ENCODE data around the gene BARX2.

The BARX2 gene

DNA sequence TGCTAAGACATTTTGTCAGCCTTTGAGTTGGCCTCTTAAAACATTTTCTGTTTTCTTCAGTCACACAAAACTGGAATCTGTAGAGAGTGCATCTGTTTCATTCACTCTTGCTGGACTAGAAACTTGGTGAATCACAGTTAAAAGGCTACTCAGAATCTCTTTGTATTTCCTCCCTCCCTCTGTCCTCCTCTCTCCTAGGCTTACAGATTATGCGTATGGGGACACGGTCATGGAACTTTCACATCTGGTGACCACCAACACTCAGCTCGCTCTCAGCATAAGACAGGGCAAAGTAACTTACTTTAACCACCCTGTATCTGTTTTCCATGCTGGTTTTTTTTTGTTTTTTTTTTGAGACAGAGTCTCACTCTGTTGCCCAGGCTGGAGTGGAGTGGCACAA, 50.4 kb downstream of the BARX2 start:
- no peaks in the 10 kb centered on the region for H3K9me3 ChIP-seq (ENCODE audit: control insufficient read depth, insufficient read depth, low read depth, low read length)
- POLR2A ChIA-PET: no interaction called here
- H3K36me3 ChIP-seq (ENCODE audit: control insufficient read depth in 2 of 2, insufficient read depth in 1 of 2, low read length in 2 of 2): no peaks in the 10 kb centered on the region
- CTCF ChIA-PET: no interaction called here
- H3K27ac ChIP-seq (ENCODE audit: extremely low read depth, low read depth, low read length): no peak overlapping the region
- no peak overlapping the region for H3K4me3 ChIP-seq (ENCODE audit: low read depth, low read length)
- TF ChIP-seq ZNF239 (tag by site-specific recombination; IDR thresholded peaks at IDR 0.05) (no peak), ZNF10 (tag by site-specific recombination; IDR thresholded peaks at IDR 0.05) (no peak), BCL11B (tag by site-specific recombination; IDR thresholded peaks at IDR 0.05; ENCODE audit: low read depth) (no peak), ZNF629 (tag by site-specific recombination; IDR thresholded peaks at IDR 0.05) (no peak), ZNF596 (tag by site-specific recombination; IDR thresholded peaks at IDR 0.05) (no peak), ZNF610 (tag by site-specific recombination; IDR thresholded peaks at IDR 0.05; ENCODE audit: borderline replicate concordance) (no peak), ZNF555 (tag by site-specific recombination; conservative IDR thresholded peaks at IDR 0.05) (no peak), ZNF785 (tag by site-specific recombination; IDR thresholded peaks at IDR 0.05) (no peak)
- TF ChIP-seq, protein P1, sequence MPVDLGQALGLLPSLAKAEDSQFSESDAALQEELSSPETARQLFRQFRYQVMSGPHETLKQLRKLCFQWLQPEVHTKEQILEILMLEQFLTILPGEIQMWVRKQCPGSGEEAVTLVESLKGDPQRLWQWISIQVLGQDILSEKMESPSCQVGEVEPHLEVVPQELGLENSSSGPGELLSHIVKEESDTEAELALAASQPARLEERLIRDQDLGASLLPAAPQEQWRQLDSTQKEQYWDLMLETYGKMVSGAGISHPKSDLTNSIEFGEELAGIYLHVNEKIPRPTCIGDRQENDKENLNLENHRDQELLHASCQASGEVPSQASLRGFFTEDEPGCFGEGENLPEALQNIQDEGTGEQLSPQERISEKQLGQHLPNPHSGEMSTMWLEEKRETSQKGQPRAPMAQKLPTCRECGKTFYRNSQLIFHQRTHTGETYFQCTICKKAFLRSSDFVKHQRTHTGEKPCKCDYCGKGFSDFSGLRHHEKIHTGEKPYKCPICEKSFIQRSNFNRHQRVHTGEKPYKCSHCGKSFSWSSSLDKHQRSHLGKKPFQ (tag by site-specific recombination; IDR thresholded peaks at IDR 0.05): no peak
- peaks cover 7% of the 10 kb centered on the region; the same call in 1 of the 2 replicates for H3K4me1 ChIP-seq (ENCODE audit: control insufficient read depth, insufficient read depth, low read length)

DNA sequence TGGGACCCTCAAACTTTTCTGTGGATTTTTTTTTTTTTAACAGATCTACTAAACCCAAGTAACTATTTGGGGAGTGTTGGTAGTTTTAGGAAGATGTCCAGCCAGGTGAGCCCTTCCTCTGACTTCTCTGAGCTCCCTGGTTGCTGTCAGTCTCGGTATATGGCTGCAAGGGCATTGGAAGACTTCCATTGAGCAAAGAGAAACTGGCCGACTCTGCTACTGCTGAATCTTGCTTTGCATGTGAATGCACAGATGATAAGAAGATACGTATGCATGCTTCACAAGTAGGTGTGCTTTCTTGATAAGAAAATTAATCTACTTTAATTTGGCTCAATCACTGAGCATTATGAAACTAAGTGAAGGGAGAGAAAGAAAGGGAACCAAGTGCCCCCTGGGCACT, 51.1 kb downstream of the BARX2 start:
- H3K4me3 ChIP-seq (ENCODE audit: low read depth, low read length): no peak overlapping the region
- H3K4me1 ChIP-seq (ENCODE audit: control insufficient read depth, insufficient read depth, low read length): peaks cover 7% of the 10 kb centered on the region; the same call in 1 of the 2 replicates
- POLR2A ChIA-PET: no interaction called here
- CTCF ChIA-PET: no interaction called here
- no peaks in the 10 kb centered on the region for H3K9me3 ChIP-seq (ENCODE audit: control insufficient read depth, insufficient read depth, low read depth, low read length)
- TF ChIP-seq, protein P2, sequence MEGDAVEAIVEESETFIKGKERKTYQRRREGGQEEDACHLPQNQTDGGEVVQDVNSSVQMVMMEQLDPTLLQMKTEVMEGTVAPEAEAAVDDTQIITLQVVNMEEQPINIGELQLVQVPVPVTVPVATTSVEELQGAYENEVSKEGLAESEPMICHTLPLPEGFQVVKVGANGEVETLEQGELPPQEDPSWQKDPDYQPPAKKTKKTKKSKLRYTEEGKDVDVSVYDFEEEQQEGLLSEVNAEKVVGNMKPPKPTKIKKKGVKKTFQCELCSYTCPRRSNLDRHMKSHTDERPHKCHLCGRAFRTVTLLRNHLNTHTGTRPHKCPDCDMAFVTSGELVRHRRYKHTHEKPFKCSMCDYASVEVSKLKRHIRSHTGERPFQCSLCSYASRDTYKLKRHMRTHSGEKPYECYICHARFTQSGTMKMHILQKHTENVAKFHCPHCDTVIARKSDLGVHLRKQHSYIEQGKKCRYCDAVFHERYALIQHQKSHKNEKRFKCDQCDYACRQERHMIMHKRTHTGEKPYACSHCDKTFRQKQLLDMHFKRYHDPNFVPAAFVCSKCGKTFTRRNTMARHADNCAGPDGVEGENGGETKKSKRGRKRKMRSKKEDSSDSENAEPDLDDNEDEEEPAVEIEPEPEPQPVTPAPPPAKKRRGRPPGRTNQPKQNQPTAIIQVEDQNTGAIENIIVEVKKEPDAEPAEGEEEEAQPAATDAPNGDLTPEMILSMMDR (tag by site-specific recombination; IDR thresholded peaks at IDR 0.05): no peak
- TF ChIP-seq ZNF510 (tag by site-specific recombination; IDR thresholded peaks at IDR 0.05; ENCODE audit: insufficient replicate concordance): no peak
- TF ChIP-seq, protein P3, sequence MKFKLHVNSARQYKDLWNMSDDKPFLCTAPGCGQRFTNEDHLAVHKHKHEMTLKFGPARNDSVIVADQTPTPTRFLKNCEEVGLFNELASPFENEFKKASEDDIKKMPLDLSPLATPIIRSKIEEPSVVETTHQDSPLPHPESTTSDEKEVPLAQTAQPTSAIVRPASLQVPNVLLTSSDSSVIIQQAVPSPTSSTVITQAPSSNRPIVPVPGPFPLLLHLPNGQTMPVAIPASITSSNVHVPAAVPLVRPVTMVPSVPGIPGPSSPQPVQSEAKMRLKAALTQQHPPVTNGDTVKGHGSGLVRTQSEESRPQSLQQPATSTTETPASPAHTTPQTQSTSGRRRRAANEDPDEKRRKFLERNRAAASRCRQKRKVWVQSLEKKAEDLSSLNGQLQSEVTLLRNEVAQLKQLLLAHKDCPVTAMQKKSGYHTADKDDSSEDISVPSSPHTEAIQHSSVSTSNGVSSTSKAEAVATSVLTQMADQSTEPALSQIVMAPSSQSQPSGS (tag by site-specific recombination; IDR thresholded peaks at IDR 0.05; ENCODE audit: low read depth): no peak
- no peaks in the 10 kb centered on the region for H3K36me3 ChIP-seq (ENCODE audit: control insufficient read depth in 2 of 2, insufficient read depth in 1 of 2, low read length in 2 of 2)
- no peak overlapping the region for H3K27ac ChIP-seq (ENCODE audit: extremely low read depth, low read depth, low read length)

DNA sequence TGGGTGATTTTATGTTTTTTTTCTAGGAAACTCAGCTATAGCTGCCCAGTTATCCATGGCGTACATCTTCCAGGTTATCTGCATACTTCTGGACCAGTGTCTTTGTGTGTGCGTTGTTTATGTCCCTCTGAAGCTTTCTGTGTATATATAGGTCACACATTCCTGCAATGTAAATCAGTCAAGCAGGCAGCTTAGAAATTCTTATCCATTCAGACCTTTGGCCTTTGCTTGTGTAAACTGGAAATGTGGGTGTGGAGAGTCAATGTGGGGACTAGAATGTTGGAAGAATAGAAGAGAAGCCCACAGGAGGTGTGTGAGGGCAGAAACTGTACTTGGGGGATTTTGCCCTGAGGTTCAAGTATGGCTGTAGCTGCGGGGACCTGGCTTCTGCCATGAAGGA, 51.7 kb downstream of the BARX2 start:
- Histone ChIP-seq H3K4me1 (ENCODE audit: control insufficient read depth, insufficient read depth, low read length) (peaks cover 7% of the 10 kb centered on the region; the same call in 1 of the 2 replicates), H3K36me3 (ENCODE audit: control insufficient read depth in 2 of 2, insufficient read depth in 1 of 2, low read length in 2 of 2) (no peaks in the 10 kb centered on the region), H3K4me3 (ENCODE audit: low read depth, low read length) (no peak overlapping the region), H3K27ac (ENCODE audit: extremely low read depth, low read depth, low read length) (no peak overlapping the region), H3K9me3 (ENCODE audit: control insufficient read depth, insufficient read depth, low read depth, low read length) (no peaks in the 10 kb centered on the region)
- POLR2A ChIA-PET: no interaction called here
- CTCF ChIA-PET: interaction anchor here (0.7 kb wide), 1 partner anchor 80 kb away, joined by 4 read pairs; no protein-coding TSS in a partner anchor
- TF ChIP-seq, protein P4, sequence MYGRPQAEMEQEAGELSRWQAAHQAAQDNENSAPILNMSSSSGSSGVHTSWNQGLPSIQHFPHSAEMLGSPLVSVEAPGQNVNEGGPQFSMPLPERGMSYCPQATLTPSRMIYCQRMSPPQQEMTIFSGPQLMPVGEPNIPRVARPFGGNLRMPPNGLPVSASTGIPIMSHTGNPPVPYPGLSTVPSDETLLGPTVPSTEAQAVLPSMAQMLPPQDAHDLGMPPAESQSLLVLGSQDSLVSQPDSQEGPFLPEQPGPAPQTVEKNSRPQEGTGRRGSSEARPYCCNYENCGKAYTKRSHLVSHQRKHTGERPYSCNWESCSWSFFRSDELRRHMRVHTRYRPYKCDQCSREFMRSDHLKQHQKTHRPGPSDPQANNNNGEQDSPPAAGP (tag by site-specific recombination; IDR thresholded peaks at IDR 0.05): no peak
- TF ChIP-seq ZNF202 (tag by site-specific recombination; IDR thresholded peaks at IDR 0.05; ENCODE audit: borderline replicate concordance) (no peak), ZNF626 (tag by site-specific recombination; IDR thresholded peaks at IDR 0.05) (no peak), SETDB1 (IDR thresholded peaks at IDR 0.05; ENCODE audit: insufficient read length, low read length) (no peak), ZNF670 (tag by site-specific recombination; IDR thresholded peaks at IDR 0.05; ENCODE audit: low read depth) (no peak), ZNF596 (tag by site-specific recombination; IDR thresholded peaks at IDR 0.05) (no peak)
- TF ChIP-seq, protein P2 (tag by site-specific recombination; IDR thresholded peaks at IDR 0.05): no peak
- TF ChIP-seq, protein P5, sequence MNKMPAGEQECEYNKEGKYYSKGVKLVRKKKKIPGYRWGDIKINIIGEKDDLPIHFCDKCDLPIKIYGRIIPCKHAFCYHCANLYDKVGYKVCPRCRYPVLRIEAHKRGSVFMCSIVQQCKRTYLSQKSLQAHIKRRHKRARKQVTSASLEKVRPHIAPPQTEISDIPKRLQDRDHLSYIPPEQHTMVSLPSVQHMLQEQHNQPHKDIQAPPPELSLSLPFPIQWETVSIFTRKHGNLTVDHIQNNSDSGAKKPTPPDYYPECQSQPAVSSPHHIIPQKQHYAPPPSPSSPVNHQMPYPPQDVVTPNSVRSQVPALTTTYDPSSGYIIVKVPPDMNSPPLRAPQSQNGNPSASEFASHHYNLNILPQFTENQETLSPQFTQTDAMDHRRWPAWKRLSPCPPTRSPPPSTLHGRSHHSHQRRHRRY (tag by site-specific recombination; IDR thresholded peaks at IDR 0.05): no peak

All from HEK293 (cell line).